ENCODE data around the gene LRRTM4. TPM values are rescaled to one million over a fixed set of nuclear protein-coding genes. Genes with fewer than 3 reads are reported as not detected.

Gene LRRTM4
- total RNA-seq, 1 donor from 2014 or later = 0.98 TPM

- no peak overlapping the region for H3K4me3 ChIP-seq
- H3K9me3 ChIP-seq = no peaks in the 10 kb centered on the region
- H3K36me3 ChIP-seq = no peaks in the 10 kb centered on the region
- intact Hi-C loops (cut with DNase I) = no loop called here
- no peak for TF ChIP-seq CTCF (IDR thresholded peaks at IDR 0.05)
- TF ChIP-seq POLR2A (IDR thresholded peaks at IDR 0.05) = no peak
- no peak for TF ChIP-seq POLR2AphosphoS5 (IDR thresholded peaks at IDR 0.05; ENCODE audit: insufficient read depth in 1 of 2, low read depth in 1 of 2)
- no peak for DNase-seq (ENCODE audit: extremely low spot score in 2 of 2)
- no peak overlapping the region for H3K27ac ChIP-seq
- H3K4me1 ChIP-seq = no peaks in the 10 kb centered on the region
- no peaks in the 10 kb centered on the region for H3K27me3 ChIP-seq
Measured at GRCh38 chr2:77418537-77418936, 103.6 kb downstream of the LRRTM4 start.

DNA sequence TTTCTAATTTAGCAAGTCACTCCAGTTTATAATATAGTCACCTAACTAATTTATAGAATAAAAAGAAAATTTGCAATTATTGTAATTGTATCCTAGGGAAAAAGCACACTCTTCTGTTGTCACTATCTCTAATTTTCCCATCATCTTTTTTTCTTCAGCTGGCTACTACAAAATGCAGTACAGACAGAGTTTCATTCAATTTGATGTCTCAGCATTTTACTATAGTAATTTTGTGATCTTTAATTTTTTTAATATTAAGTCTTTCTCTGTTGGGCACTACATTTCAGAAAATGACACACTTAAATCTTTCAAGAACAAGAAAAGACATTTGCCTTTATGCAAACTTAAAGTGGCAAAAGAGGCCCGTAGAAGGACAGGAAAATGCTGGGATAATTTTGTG lies 118.0 kb downstream of the LRRTM4 start:
- TF ChIP-seq POLR2AphosphoS5 (IDR thresholded peaks at IDR 0.05; ENCODE audit: insufficient read depth in 1 of 2, low read depth in 1 of 2) (no peak), POLR2A (IDR thresholded peaks at IDR 0.05) (no peak)
- no peak overlapping the region for H3K4me3 ChIP-seq
- DNase-seq (ENCODE audit: extremely low spot score in 2 of 2) = no peak
- intact Hi-C loops (cut with DNase I) = no loop called here
- H3K27me3 ChIP-seq = no peaks in the 10 kb centered on the region
- no peak overlapping the region for H3K27ac ChIP-seq
- H3K9me3 ChIP-seq = no peaks in the 10 kb centered on the region
- H3K4me1 ChIP-seq = no peaks in the 10 kb centered on the region
- H3K36me3 ChIP-seq = no peaks in the 10 kb centered on the region

- no peak for DNase-seq (ENCODE audit: extremely low spot score in 2 of 2)
- intact Hi-C loops (cut with DNase I) = no loop called here
- Histone ChIP-seq H3K36me3 (no peaks in the 10 kb centered on the region), H3K9me3 (no peaks in the 10 kb centered on the region), H3K4me1 (no peaks in the 10 kb centered on the region), H3K4me3 (no peak overlapping the region), H3K27me3 (no peaks in the 10 kb centered on the region), H3K27ac (no peak overlapping the region)
- no peak for TF ChIP-seq CTCF (IDR thresholded peaks at IDR 0.05)
Measured at GRCh38 chr2:77398970-77399600, 123.1 kb downstream of the LRRTM4 start.

DNA sequence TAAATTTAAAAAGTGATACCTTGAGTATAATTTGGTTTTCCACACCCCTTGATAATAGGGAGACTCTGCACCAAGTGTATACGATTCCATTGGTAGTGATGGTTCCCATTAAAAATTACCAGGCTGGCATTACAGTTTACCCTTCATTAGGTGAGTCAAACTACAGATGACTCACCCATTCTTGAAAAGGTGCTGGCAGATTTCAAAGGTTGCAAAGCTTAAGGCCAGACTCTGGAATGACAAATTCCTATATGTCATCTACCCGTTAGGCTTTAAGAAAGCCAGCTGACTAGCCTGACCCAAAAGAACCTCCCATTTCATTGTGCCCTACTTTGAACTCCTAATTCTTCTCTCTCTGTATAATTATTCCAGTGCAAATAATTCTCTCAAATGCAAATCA lies 124.4 kb downstream of the LRRTM4 start:
- intact Hi-C loops (cut with DNase I) = no loop called here

GRCh38 chr2:77395011-77395410 lies 127.2 kb downstream of the LRRTM4 start:
- Histone ChIP-seq H3K4me1 (no peaks in the 10 kb centered on the region), H3K4me3 (no peak overlapping the region), H3K36me3 (no peaks in the 10 kb centered on the region), H3K27ac (no peak overlapping the region), H3K9me3 (no peaks in the 10 kb centered on the region), H3K27me3 (no peaks in the 10 kb centered on the region)
- no peak for DNase-seq (ENCODE audit: extremely low spot score in 2 of 2)
- intact Hi-C loops (cut with DNase I) = no loop called here
- TF ChIP-seq POLR2A (IDR thresholded peaks at IDR 0.05) (no peak), POLR2AphosphoS5 (IDR thresholded peaks at IDR 0.05; ENCODE audit: insufficient read depth in 1 of 2, low read depth in 1 of 2) (no peak), CTCF (IDR thresholded peaks at IDR 0.05) (no peak)

More for the DNA sequence above, 124.4 kb downstream of the LRRTM4 start:
- no peak overlapping the region for H3K4me3 ChIP-seq
- no peak overlapping the region for H3K27ac ChIP-seq
- H3K4me1 ChIP-seq = no peaks in the 10 kb centered on the region
- TF ChIP-seq CTCF (IDR thresholded peaks at IDR 0.05) = no peak
- no peak for TF ChIP-seq POLR2A (IDR thresholded peaks at IDR 0.05)
- TF ChIP-seq POLR2AphosphoS5 (IDR thresholded peaks at IDR 0.05; ENCODE audit: insufficient read depth in 1 of 2, low read depth in 1 of 2) = no peak
- no peak for DNase-seq (ENCODE audit: extremely low spot score in 2 of 2)
- H3K27me3 ChIP-seq = no peaks in the 10 kb centered on the region
- no peaks in the 10 kb centered on the region for H3K36me3 ChIP-seq
- H3K9me3 ChIP-seq = no peaks in the 10 kb centered on the region

Measured in vagina (tissue), 2 donors.